HepG2 (cell line): ENCODE data around the gene PCYOX1L. TPM values are rescaled to one million over a fixed set of nuclear protein-coding genes. Genes with fewer than 3 reads are reported as not detected.
A peak's percentile ranks its signal among the peaks of the same experiment; 100 is the strongest.

Source experiments
- ATAC-seq: fragments of 200-7000 bp; cut with Tn5 transposase; 3 replicates; pipeline ENCODE4 v1.9.1; 2020; ENCODE audit warnings: mild to moderate bottlenecking, moderate library complexity
- BruUV-seq: library from RNA; stranded (reverse); fragments of 400-500 nt; replicated peaks from 2 replicates; lab custom pipeline; 2021; lab: Mats Ljungman, UMichigan
- CTCF ChIA-PET: fragments of 300-600 bp; formaldehyde crosslinking; extraction: SDS; loops from one replicate; lab custom pipeline; 2021; ENCODE audit warnings: low total read pairs, inconsistent platforms, low intra/inter-chr PET ratio; lab: Yijun Ruan, JAX
- POLR2A ChIA-PET: fragments of 350-600 bp; sonication (Branson Sonifier 250); formaldehyde crosslinking; loops from one replicate; lab custom pipeline; 2020; ENCODE audit warnings: antibody characterized with exemption, inconsistent platforms; lab: Yijun Ruan, JAX
- DNase-seq: peaks from one replicate; pipeline ENCODE4 v3.0.0-alpha.2; 2015; ENCODE audit warnings: low spot score
- FAIRE-seq: peaks from 3 replicates; lab custom pipeline; 2011; peaks lifted over from hg19 to GRCh38; lab: Jason Lieb, UNC
- H2AFZ ChIP-seq: one replicate; pipeline ENCODE4 v1.6.1; 2011; ENCODE audit warnings: low read length, inconsistent platforms
- H3K27ac ChIP-seq: fragments of 300-600 bp; 3 replicates; pipeline ENCODE4 v1.8.0; 2011; ENCODE audit warnings: mixed run types, mild to moderate bottlenecking, mixed read lengths, low read length, inconsistent platforms; ENCODE audit not compliant: insufficient read depth; ENCODE audit errors: extremely low read length
- H3K27me3 ChIP-seq, 2 experiments: fragments of 200-600 bp in 1 of 2; 2 replicates in 1 of 2; 3 replicates in 1 of 2; pipeline versions ENCODE4 v1.6.0 to v1.8.0; 2011; ENCODE audit warnings: low read length in 2 of 2, mild to moderate bottlenecking in 2 of 2, moderate library complexity in 2 of 2, inconsistent platforms in 1 of 2; ENCODE audit not compliant: insufficient read depth in 2 of 2, control insufficient read depth in 1 of 2
- H3K36me3 ChIP-seq, 2 experiments: fragments of 200-600 bp in 1 of 2; replicated peaks in 1 of 2; 2 replicates in 1 of 2; 3 replicates in 1 of 2; pipeline versions ENCODE4 v1.5.1 to v1.8.0; 2011; ENCODE audit warnings: low read length in 2 of 2, inconsistent platforms in 1 of 2; ENCODE audit not compliant: insufficient read depth in 2 of 2, control insufficient read depth in 1 of 2
- H3K4me1 ChIP-seq: 2 replicates; pipeline ENCODE4 v1.5.1; 2012; ENCODE audit warnings: low read length, inconsistent platforms; ENCODE audit not compliant: insufficient read depth
- H3K4me2 ChIP-seq: 2 replicates; pipeline ENCODE4 v1.6.0; 2011; ENCODE audit warnings: low read depth, low read length, inconsistent platforms
- H3K4me3 ChIP-seq, 3 experiments: fragments of 200-600 bp in 1 of 3; sonication (generic), shearing (Covaris generic) in 1 of 3; replicated peaks in 1 of 3; 2 replicates each; pipeline ENCODE4 v1.5.1; 2011 to 2016; ENCODE audit warnings: low read length in 3 of 3, inconsistent platforms in 2 of 3, low read depth in 2 of 3, mild to moderate bottlenecking in 2 of 3, control low read depth in 1 of 3, mixed read lengths in 1 of 3; ENCODE audit not compliant: insufficient read depth in 1 of 3
- H3K79me2 ChIP-seq: one replicate; pipeline ENCODE4 v1.6.1; 2011; ENCODE audit warnings: low read length, inconsistent platforms; ENCODE audit not compliant: insufficient read depth
- H3K9ac ChIP-seq: 2 replicates; pipeline ENCODE4 v1.6.0; 2011; ENCODE audit warnings: mild to moderate bottlenecking, low read depth, low read length, inconsistent platforms; ENCODE audit not compliant: insufficient read depth
- H3K9me3 ChIP-seq: 2 replicates; pipeline ENCODE4 v1.5.1; 2012; ENCODE audit warnings: mild to moderate bottlenecking, low read length
- H4K20me1 ChIP-seq: 2 replicates; pipeline ENCODE4 v1.6.0; 2011; ENCODE audit warnings: inconsistent platforms, mild to moderate bottlenecking, low read length, moderate library complexity; ENCODE audit not compliant: insufficient read depth
- CHD4 ChIP-seq: fragments of 200-600 bp; sonication (generic); IDR thresholded peaks from 2 replicates; pipeline ENCODE4 v1.7.0; 2017; ENCODE audit warnings: mild to moderate bottlenecking, low read length, borderline replicate concordance
- KLF6 ChIP-seq: IDR thresholded peaks from 2 replicates; pipeline ENCODE4 v1.8.0; 2016; ENCODE audit warnings: missing biosample characterization, missing genetic modification reagents
- MTF1 ChIP-seq: sonication (generic); formaldehyde crosslinking; IDR thresholded peaks from 2 replicates; pipeline ENCODE4 v1.5.0; 2020; ENCODE audit warnings: missing genetic modification reagents
- MTF2 ChIP-seq: sonication (generic); formaldehyde crosslinking; IDR thresholded peaks from 2 replicates; pipeline ENCODE4 v1.5.0; 2020; ENCODE audit warnings: missing genetic modification reagents, borderline replicate concordance
- NFKB2 ChIP-seq: sonication (generic); formaldehyde crosslinking; IDR thresholded peaks from 2 replicates; pipeline ENCODE4 v1.4.0; 2020; ENCODE audit warnings: missing genetic modification reagents, borderline replicate concordance
- PPARG ChIP-seq: conservative IDR thresholded peaks from 2 replicates; pipeline ENCODE4 v1.6.1; 2016; ENCODE audit warnings: missing biosample characterization, missing genetic modification reagents
- RFXANK ChIP-seq: IDR thresholded peaks from 2 replicates; pipeline ENCODE4 v1.6.1; 2016
- SNRNP70 ChIP-seq: fragments of 200-400 bp; formaldehyde crosslinking; IDR thresholded peaks from 2 replicates; pipeline ENCODE4 v1.6.1; 2017; ENCODE audit warnings: mild to moderate bottlenecking, low read depth, low read length, moderate library complexity
- ZMYM3 ChIP-seq: sonication (generic); formaldehyde crosslinking; IDR thresholded peaks from 2 replicates; pipeline ENCODE4 v1.5.1; 2020; ENCODE audit warnings: mild to moderate bottlenecking, missing genetic modification reagents
- ZNF615 ChIP-seq: sonication (generic); formaldehyde crosslinking; IDR thresholded peaks from 2 replicates; pipeline ENCODE4 v1.5.0; 2020; ENCODE audit warnings: mild to moderate bottlenecking, missing genetic modification reagents, borderline replicate concordance
- ZSCAN25 ChIP-seq: sonication (generic); formaldehyde crosslinking; IDR thresholded peaks from 2 replicates; pipeline ENCODE4 v1.8.0; 2022; ENCODE audit warnings: mild to moderate bottlenecking, missing genetic modification reagents
- WGBS: methylation state at CpG from one replicate; pipeline ENCODE4 v1.1.6; 2017; ENCODE audit warnings: low lambda C conversion rate; 5-methylcytosine and 5-hydroxymethylcytosine counted together
- in situ Hi-C: cut with HindIII; loops from 2 replicates; pipeline ENCODE4 v1.10.0; 2017; ENCODE audit warnings: low pct_unique_long_range_greater_than_20kb; ENCODE audit not compliant: extremely low pct_ligation_motif_present
- intact Hi-C: fragments of 100-400 bp; cut with micrococcal nuclease; formaldehyde crosslinking; loops from one replicate; pipeline ENCODE4 v1.10.0; 2022; ENCODE audit not compliant: unreplicated experiment
- polyA plus RNA-seq, 8 experiments: library from polyadenylated mRNA; depleted of rRNA in 3 of 8; stranded (reverse) in 7 of 8; unstranded in 1 of 8; fragments of >200 nt; fragmentation: Illumina TruSeq in 4 of 8; extraction: Trizol in 4 of 8; gene quantifications; 2 replicates each; pipeline versions ENCODE4 v1.2.1 to v1.2.3, GENCODE V29; 2011 to 2016; ENCODE audit warnings: low read depth in 4 of 8, missing spikeins in 1 of 8, mixed read lengths in 1 of 8; ENCODE audit not compliant: insufficient read depth in 1 of 8
- total RNA-seq, 5 experiments: library from RNA; depleted of rRNA; stranded (reverse); fragments of >200 nt; fragmentation: Illumina TruSeq; extraction: Trizol; gene quantifications; 2 replicates each; pipeline ENCODE4 v1.2.3, GENCODE V29; 2016; ENCODE audit warnings: low read depth in 1 of 5
- TF ChIP-seq, protein P1 (sequence below): sonication (generic); formaldehyde crosslinking; conservative IDR thresholded peaks from 2 replicates; pipeline ENCODE4 v1.8.1; 2023; ENCODE audit warnings: missing genetic modification reagents
- TF ChIP-seq, protein P2 (sequence below): sonication (generic); formaldehyde crosslinking; IDR thresholded peaks from 2 replicates; pipeline ENCODE4 v1.4.0; 2020; ENCODE audit warnings: missing genetic modification reagents

The PCYOX1L gene
- total and polyA plus RNA-seq, 2 of the 13 experiments (the other 11 are each of a cell fraction or from before 2014, with no cell fraction given): 1.00 to 3.7 TPM

DNA sequence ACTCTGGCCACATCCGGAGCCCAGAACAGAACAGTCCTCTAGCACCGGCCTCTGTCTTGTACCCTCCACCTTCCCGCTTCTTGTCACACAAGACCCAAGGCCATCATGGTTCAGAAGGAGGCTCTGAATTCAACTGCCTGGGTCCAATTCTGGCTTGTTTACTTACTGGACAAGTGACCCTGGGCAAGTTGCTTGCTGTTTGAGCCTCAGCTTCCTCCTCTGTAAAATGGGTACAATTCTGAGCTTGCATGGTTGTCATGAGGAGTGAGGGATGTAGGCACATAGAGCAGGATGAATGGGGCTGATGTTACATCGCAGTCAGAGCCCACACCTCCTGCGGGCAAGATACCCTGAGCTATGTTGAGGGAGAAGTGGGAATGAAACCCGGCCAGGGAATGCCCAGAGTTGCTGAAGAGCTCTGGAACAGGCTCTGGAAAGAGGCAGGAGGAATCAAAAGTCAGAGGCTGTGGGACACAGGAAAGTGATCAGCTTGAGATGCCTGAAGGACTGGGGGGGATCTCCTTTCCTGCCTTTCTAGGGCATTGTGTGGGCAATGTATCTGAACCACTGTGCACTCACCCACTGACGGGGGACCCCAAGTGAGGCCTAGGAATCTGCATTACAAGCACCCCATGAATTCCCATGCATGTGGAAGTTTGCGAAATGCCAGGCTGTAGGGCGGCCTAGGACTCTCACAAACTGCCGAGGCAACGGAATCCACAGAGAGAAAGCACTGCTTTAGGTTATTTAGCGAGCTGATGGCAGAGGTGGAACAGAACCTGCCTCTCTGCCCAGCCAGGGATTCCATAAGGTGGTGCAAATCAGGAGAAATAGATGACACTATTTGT, 50.6 kb downstream of the PCYOX1L start:
- POLR2A ChIA-PET: interaction anchor here (1.0 kb wide), 1 partner anchor 12 kb away, joined by 5 read pairs; no protein-coding TSS in a partner anchor
- no peak for ATAC-seq
- H3K79me2 ChIP-seq: no peaks in the 10 kb centered on the region
- no peak overlapping the region for H2AFZ ChIP-seq
- no peaks in the 10 kb centered on the region for H4K20me1 ChIP-seq
- H3K9ac ChIP-seq: no peak overlapping the region
- intact Hi-C loops (no loop called here), in situ Hi-C loops (no loop called here)
- 70% methylated on average over 11 of the region's 12 CpGs for WGBS
- H3K27me3 ChIP-seq: peaks cover 0 to 19% of the 10 kb centered on the region in 2 experiments; a peak in 2 of 5 replicates
- BruUV-seq: no TSS peak
- peaks cover 82% of the 10 kb centered on the region for H3K4me1 ChIP-seq
- no peak overlapping the region for H3K4me3 ChIP-seq
- H3K27ac ChIP-seq: no peak overlapping the region
- no peak for FAIRE-seq
- CTCF ChIA-PET: no interaction called here
- DNase-seq: no peak
- H3K36me3 ChIP-seq: no peaks in the 10 kb centered on the region
- no peaks in the 10 kb centered on the region for H3K9me3 ChIP-seq
- peak overlapping the region; percentile 9; the same call in 1 of the 2 replicates for H3K4me2 ChIP-seq
- TF ChIP-seq CHD4 (peak; percentile 81; the same call in 1 of the 2 replicates), RFXANK (CRISPR knock-in tag) (no peak), MTF2 (CRISPR knock-in tag) (no peak), SNRNP70 (no peak), MTF1 (CRISPR knock-in tag) (no peak), KLF6 (no peak), ZMYM3 (CRISPR knock-in tag) (peak; percentile 63; the same call in 1 of the 2 replicates), ZSCAN25 (CRISPR knock-in tag) (no peak), NFKB2 (CRISPR knock-in tag) (no peak), PPARG (no peak), ZNF615 (no peak)
- TF ChIP-seq, protein P1, sequence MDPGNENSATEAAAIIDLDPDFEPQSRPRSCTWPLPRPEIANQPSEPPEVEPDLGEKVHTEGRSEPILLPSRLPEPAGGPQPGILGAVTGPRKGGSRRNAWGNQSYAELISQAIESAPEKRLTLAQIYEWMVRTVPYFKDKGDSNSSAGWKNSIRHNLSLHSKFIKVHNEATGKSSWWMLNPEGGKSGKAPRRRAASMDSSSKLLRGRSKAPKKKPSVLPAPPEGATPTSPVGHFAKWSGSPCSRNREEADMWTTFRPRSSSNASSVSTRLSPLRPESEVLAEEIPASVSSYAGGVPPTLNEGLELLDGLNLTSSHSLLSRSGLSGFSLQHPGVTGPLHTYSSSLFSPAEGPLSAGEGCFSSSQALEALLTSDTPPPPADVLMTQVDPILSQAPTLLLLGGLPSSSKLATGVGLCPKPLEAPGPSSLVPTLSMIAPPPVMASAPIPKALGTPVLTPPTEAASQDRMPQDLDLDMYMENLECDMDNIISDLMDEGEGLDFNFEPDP (CRISPR knock-in tag): no peak
- TF ChIP-seq, protein P2, sequence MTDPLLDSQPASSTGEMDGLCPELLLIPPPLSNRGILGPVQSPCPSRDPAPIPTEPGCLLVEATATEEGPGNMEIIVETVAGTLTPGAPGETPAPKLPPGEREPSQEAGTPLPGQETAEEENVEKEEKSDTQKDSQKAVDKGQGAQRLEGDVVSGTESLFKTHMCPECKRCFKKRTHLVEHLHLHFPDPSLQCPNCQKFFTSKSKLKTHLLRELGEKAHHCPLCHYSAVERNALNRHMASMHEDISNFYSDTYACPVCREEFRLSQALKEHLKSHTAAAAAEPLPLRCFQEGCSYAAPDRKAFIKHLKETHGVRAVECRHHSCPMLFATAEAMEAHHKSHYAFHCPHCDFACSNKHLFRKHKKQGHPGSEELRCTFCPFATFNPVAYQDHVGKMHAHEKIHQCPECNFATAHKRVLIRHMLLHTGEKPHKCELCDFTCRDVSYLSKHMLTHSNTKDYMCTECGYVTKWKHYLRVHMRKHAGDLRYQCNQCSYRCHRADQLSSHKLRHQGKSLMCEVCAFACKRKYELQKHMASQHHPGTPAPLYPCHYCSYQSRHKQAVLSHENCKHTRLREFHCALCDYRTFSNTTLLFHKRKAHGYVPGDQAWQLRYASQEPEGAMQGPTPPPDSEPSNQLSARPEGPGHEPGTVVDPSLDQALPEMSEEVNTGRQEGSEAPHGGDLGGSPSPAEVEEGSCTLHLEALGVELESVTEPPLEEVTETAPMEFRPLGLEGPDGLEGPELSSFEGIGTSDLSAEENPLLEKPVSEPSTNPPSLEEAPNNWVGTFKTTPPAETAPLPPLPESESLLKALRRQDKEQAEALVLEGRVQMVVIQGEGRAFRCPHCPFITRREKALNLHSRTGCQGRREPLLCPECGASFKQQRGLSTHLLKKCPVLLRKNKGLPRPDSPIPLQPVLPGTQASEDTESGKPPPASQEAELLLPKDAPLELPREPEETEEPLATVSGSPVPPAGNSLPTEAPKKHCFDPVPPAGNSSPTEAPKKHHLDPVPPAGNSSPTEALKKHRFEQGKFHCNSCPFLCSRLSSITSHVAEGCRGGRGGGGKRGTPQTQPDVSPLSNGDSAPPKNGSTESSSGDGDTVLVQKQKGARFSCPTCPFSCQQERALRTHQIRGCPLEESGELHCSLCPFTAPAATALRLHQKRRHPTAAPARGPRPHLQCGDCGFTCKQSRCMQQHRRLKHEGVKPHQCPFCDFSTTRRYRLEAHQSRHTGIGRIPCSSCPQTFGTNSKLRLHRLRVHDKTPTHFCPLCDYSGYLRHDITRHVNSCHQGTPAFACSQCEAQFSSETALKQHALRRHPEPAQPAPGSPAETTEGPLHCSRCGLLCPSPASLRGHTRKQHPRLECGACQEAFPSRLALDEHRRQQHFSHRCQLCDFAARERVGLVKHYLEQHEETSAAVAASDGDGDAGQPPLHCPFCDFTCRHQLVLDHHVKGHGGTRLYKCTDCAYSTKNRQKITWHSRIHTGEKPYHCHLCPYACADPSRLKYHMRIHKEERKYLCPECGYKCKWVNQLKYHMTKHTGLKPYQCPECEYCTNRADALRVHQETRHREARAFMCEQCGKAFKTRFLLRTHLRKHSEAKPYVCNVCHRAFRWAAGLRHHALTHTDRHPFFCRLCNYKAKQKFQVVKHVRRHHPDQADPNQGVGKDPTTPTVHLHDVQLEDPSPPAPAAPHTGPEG: no peak
